Parathyroid adenoma (tissue), 2 donors: ENCODE results near the gene GOLGA2.

ENCODE experiments used
- H2AFZ ChIP-seq: fragments of 300-600 bp; sonication (generic); one replicate; pipeline ENCODE4 v1.7.0; 2017; ENCODE audit warnings: antibody characterized with exemption, mild to moderate bottlenecking
- H3K27ac ChIP-seq: fragments of 300-600 bp; sonication (generic); one replicate; pipeline ENCODE4 v1.7.0; 2017
- H3K27me3 ChIP-seq: fragments of 300-600 bp; sonication (generic); one replicate; pipeline ENCODE4 v1.7.0; 2017; ENCODE audit warnings: low read length; ENCODE audit not compliant: control insufficient read depth, insufficient read depth
- H3K36me3 ChIP-seq: fragments of 300-600 bp; sonication (generic); one replicate; pipeline ENCODE4 v1.7.0; 2017; ENCODE audit warnings: low read length; ENCODE audit not compliant: control insufficient read depth, insufficient read depth
- H3K4me1 ChIP-seq: fragments of 300-600 bp; sonication (generic); one replicate; pipeline ENCODE4 v1.7.0; 2017; ENCODE audit warnings: control low read depth
- H3K4me2 ChIP-seq: fragments of 300-600 bp; sonication (generic); one replicate; pipeline ENCODE4 v1.7.0; 2017; ENCODE audit warnings: low read length
- H3K4me3 ChIP-seq: fragments of 300-600 bp; sonication (generic); one replicate; pipeline ENCODE4 v1.7.0; 2017; ENCODE audit warnings: low read depth, low read length
- H3K79me2 ChIP-seq: fragments of 300-600 bp; sonication (generic); one replicate; pipeline ENCODE4 v1.7.0; 2017; ENCODE audit warnings: control low read depth
- H3K9ac ChIP-seq: fragments of 300-600 bp; sonication (generic); one replicate; pipeline ENCODE4 v1.7.0; 2017; ENCODE audit warnings: mild to moderate bottlenecking
- H3K9me3 ChIP-seq: fragments of 300-600 bp; sonication (generic); one replicate; pipeline ENCODE4 v1.7.0; 2017; ENCODE audit warnings: low read length; ENCODE audit not compliant: control insufficient read depth
- TF ChIP-seq, protein P1 (sequence below): fragments of 300-600 bp; sonication (generic); IDR thresholded peaks from one replicate; pipeline ENCODE4 v1.7.0; 2017; ENCODE audit warnings: antibody characterized with exemption, mild to moderate bottlenecking
- donor health status: primary hyperparathyroidism.

Gene GOLGA2

DNA sequence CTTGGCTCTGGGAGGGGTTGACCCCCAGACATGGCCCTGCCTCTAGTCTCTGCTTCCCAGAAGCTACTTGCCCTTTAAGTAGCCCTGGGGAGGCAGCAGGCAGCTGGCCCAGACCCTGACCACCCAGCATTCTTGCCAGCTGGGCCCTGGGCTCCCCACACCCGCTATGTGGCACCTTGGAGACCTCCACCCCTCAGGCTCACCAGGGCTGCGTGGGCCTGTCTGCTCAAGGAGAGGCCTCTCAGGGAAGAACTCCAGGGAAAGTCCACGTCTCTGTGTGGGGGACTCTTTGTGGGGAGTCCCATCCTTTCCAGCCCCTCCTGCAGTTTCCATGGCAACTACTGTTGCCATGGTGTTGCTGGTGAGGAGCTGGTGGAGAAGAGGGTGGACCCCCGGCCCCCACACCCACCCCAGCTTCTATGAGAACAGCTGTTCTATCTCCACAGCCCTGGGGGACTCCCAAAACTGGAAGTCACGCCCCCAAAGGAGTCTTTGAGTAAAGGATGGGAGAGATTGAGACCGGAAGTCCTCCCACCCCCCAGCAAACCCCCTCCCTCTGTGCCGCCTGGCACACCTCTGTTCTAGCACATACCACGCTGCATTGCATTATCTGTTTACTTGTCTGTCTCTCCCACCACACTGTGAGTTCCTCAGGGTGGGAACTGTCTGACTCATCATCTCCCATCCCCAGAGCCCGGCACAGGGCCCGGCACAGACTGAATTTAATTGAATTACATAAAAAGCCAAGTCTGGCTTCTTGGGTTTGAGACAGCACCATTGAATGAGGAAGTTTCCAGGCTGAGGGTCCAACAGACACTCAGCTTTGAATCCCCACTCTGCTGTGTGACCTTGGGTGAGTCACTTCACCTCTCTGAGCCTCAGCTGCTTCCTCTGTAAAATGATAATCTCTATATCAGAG lies 60.1 kb downstream of the GOLGA2 start:
- no peak overlapping the region for H3K4me3 ChIP-seq
- H3K79me2 ChIP-seq = no peaks in the 10 kb centered on the region
- no peak overlapping the region for H3K27ac ChIP-seq
- no peak overlapping the region for H3K4me2 ChIP-seq
- TF ChIP-seq, protein P1, sequence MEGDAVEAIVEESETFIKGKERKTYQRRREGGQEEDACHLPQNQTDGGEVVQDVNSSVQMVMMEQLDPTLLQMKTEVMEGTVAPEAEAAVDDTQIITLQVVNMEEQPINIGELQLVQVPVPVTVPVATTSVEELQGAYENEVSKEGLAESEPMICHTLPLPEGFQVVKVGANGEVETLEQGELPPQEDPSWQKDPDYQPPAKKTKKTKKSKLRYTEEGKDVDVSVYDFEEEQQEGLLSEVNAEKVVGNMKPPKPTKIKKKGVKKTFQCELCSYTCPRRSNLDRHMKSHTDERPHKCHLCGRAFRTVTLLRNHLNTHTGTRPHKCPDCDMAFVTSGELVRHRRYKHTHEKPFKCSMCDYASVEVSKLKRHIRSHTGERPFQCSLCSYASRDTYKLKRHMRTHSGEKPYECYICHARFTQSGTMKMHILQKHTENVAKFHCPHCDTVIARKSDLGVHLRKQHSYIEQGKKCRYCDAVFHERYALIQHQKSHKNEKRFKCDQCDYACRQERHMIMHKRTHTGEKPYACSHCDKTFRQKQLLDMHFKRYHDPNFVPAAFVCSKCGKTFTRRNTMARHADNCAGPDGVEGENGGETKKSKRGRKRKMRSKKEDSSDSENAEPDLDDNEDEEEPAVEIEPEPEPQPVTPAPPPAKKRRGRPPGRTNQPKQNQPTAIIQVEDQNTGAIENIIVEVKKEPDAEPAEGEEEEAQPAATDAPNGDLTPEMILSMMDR = no peak
- no peak overlapping the region for H2AFZ ChIP-seq
- no peaks in the 10 kb centered on the region for H3K27me3 ChIP-seq
- H3K9me3 ChIP-seq = no peaks in the 10 kb centered on the region
- no peaks in the 10 kb centered on the region for H3K36me3 ChIP-seq
- no peaks in the 10 kb centered on the region for H3K4me1 ChIP-seq
- H3K9ac ChIP-seq = no peak overlapping the region

DNA sequence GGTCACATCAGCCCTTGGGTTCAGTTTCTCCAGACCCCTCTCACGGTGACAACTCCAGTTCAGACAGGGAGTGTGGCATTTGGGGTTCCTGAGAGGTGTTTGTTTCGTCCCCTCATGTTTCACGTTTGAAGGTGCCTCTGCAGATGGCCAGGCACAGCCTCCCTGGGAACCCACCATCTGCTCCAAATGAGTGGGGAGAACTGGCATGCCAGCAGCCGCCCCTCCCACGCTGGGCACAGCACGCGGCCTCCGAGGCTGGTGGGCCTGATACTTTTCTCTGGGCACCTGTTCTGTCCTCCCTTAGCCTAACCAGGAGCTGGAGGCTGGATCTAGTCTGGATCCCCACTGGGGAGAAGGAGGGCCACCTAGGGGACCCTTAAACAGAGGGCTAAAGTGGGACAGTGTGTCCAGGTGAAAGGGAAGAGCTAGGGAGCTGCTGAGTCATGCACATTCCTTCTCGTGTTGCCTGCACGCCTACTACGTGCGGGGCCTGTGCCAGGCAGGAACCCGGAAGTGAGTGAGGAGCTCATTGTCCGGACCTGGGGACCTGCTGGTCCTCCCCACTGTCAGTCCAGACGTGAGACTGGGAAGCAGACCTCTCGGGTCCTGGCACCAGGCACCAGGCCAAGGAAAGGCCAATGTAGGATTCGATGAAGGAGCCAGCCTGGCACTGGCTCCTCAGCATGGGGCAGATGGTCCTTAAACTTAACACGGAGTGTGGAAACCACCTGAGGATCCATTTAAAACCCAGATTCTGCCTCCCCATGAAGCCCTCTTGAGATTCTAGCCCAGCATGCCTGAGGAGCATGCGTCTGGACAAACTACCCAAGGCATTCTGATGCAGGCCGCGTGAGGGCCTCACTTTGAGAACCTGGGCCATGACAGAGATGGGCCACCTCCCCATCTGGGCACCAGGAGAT lies 61.0 kb downstream of the GOLGA2 start:
- no peaks in the 10 kb centered on the region for H3K36me3 ChIP-seq
- no peaks in the 10 kb centered on the region for H3K79me2 ChIP-seq
- TF ChIP-seq, protein P1 = no peak
- no peak overlapping the region for H3K4me2 ChIP-seq
- no peaks in the 10 kb centered on the region for H3K27me3 ChIP-seq
- H3K4me3 ChIP-seq = no peak overlapping the region
- no peaks in the 10 kb centered on the region for H3K9me3 ChIP-seq
- H2AFZ ChIP-seq = no peak overlapping the region
- no peak overlapping the region for H3K9ac ChIP-seq
- no peak overlapping the region for H3K27ac ChIP-seq
- no peaks in the 10 kb centered on the region for H3K4me1 ChIP-seq

DNA sequence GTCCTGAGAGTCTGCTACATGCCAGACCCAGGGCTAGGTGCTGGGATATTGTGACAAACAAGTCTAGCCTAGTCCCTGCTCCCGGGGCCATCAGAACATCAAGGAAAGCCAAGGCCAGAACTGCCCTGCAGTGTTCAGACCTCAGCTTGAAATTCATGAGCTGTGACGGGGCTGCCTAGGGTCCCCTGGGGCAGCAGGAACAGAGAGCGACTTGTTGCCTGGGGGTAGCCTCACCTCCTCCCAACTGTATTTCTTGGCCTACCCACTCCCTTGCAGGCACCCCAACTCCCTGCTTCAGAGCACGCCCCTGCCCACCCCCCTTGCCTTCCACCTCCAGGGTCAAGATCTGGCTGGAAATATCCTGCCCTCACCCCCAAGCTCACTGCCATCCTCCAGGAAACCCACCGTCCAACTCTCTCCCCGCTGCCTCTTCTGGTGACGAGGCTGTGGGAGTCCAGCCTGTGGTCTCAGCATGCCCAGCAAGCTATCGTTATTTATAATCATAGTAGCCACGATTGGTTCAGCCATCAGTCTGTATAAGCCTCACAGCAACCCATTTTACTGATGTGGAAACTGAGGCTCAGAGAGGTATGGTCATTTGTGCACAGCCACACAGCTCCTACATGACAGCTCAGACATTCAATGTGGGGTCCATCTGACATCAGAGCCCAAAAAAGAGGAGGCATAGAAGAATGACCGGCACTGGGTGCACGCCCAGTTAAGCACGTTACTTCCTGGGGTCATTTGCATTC lies 61.9 kb downstream of the GOLGA2 start:
- TF ChIP-seq, protein P1 = no peak
- Histone ChIP-seq H3K9ac (no peak overlapping the region), H2AFZ (no peak overlapping the region), H3K79me2 (no peaks in the 10 kb centered on the region), H3K4me2 (no peak overlapping the region), H3K36me3 (no peaks in the 10 kb centered on the region), H3K27me3 (no peaks in the 10 kb centered on the region), H3K9me3 (no peaks in the 10 kb centered on the region), H3K4me3 (no peak overlapping the region), H3K4me1 (no peaks in the 10 kb centered on the region), H3K27ac (no peak overlapping the region)

DNA sequence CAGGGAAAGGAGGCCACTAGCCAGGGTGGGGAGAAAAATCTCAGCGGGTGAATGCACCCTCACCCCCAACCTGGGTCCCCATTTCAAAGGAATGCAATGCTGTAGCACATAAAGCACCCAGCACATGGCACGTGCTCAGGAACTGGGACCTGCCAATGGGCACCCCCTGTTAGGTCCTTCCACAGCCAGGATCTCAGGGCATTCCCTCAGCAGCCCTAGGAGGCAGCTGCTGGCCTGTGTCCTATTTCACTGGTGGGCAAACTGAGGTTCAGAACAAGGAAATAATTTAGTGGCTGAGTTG lies 63.9 kb downstream of the GOLGA2 start:
- no peaks in the 10 kb centered on the region for H3K79me2 ChIP-seq
- TF ChIP-seq, protein P1 = no peak
- H3K9me3 ChIP-seq = no peaks in the 10 kb centered on the region
- no peaks in the 10 kb centered on the region for H3K27me3 ChIP-seq
- H3K9ac ChIP-seq = no peak overlapping the region
- H3K4me3 ChIP-seq = no peak overlapping the region
- H2AFZ ChIP-seq = no peak overlapping the region
- no peak overlapping the region for H3K27ac ChIP-seq
- no peaks in the 10 kb centered on the region for H3K4me1 ChIP-seq
- no peak overlapping the region for H3K4me2 ChIP-seq
- H3K36me3 ChIP-seq = no peaks in the 10 kb centered on the region
